ENCODE measurements around the gene ADRA2C.
"Not testable (repeated sequence)": the region's sequence is repeated elsewhere in the genome, so short reads cannot be mapped to it uniquely, and the experiment has no call there.

ADRA2C gene

DNA sequence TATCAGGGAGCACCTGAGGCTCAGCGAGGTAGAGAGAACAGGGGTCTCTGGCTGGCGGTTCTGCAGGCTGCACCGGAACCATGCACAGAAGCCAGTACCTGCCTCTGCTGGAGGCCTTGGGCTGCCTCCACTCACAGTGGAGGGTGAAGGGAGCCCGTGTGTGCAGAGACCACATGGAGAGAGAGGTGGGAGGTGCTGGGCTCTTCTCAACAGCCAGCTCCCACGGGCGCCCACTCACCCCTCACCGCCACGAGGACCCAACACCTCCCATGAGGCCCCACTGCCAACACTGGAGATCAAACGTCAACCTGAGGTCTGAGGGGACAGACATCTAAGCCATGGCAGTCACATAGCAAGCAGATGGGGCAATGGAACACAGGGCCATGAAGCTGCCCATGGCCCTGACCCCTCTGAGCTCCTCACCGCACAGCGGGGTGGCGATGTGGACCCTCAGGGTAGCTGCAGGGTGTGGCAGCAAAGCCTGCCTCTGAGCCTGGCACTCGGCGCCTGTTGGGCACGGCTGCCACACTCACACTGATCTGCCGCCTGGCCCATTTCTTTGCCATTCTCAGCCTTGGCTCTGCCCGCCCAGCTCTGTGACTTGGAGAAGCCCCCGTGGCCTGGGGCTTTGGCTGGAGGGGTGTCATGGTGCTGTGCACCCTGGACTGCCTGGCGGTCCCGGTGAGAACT, 44.8 kb downstream of the ADRA2C start:
- DNase-seq (ENCODE audit: low read depth in 1 of 2, low spot score in 1 of 2), result no peak

GRCh38 chr4:3811621-3812020, 45.4 kb downstream of the ADRA2C start:
- no peak for DNase-seq (ENCODE audit: low read depth in 1 of 2, low spot score in 1 of 2)

- no peak for DNase-seq (ENCODE audit: low read depth in 1 of 2, low spot score in 1 of 2)
Observed at GRCh38 chr4:3812211-3812934, 46.2 kb downstream of the ADRA2C start.

GRCh38 chr4:3813151-3814052, 47.2 kb downstream of the ADRA2C start:
- DNase-seq (ENCODE audit: low read depth in 1 of 2, low spot score in 1 of 2), result no peak

DNA sequence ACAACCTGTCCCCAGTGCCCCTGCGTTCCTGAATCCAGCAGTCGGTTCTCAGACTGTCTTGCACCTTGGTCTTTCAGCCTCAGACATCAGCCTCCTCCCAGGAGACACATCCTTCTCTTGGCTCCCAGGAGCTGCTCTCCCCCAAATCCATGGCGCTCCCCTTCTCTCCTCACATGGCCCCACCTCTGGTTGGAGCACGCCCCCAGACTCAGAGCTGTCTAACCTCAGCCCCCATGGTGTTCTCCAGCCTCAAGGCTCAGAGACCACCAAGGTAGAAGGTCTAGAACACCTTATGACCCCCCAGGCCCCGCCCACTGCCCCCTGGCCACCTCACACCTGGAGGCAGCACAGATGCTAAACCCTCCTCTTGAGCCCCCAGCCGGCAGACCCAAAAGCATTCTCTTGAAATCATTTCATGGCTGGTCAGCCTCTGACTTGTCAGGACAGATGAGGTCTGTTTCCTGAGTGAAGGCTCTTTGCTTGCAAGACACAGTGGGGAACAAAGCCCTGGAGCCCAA, 47.9 kb downstream of the ADRA2C start:
- no peak for DNase-seq (ENCODE audit: low read depth in 1 of 2, low spot score in 1 of 2)

GRCh38 chr4:3814838-3815237, 48.7 kb downstream of the ADRA2C start:
- not testable (repeated sequence) for DNase-seq (ENCODE audit: low read depth in 1 of 2, low spot score in 1 of 2)

DNA sequence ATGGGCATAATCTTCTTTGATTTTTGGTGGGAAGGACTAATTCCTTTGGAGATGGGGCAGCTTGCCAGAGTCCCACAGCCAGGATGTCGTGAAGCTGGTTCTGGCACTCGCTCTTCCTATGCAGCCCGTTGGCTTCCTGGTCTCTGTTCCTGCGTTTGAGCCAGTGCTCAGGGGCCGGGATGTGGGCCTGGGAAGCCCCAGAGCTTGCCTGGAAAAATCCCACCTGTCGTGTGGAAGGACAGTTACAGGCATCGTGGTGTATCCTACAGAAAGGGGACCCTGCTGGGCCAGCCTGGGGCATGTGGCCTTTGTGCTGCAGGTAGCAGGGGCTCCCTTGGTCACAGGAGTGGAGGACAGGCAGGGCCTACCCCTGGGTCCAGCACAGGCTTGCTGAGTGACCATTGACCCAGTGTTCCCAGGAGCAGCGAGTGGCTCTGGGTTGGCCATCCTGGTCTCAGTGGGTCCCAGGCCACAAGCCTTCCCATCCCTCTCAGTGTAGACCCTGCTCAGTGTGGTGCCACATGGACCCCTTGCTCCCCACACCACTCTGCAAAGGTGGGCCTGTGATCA, 50.2 kb downstream of the ADRA2C start:
- DNase-seq (ENCODE audit: low read depth in 1 of 2, low spot score in 1 of 2), result no peak

GRCh38 chr4:3816983-3817960, 51.1 kb downstream of the ADRA2C start:
- no peak for DNase-seq (ENCODE audit: low read depth in 1 of 2, low spot score in 1 of 2)
